ENCODE measurements around the gene RABGAP1L.

DNA sequence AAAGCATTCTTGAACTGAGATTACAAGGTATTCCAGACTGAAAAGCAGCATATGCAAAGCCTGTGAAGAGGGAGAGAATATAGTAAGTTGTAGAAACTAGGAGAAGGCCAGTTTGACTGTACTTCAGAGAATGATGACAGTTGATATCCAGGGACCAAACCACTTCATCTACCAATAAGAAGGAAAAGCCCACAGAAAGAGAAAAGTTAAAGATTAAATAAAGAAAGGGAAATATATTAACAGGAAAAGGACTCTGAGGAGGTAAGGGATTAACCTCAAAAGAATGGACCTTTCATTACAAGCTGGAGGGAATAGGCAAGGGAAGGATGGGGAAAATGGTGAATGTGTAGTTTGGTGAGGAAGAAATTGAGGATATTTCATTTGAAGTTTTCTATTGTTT, 660.3 kb downstream of the RABGAP1L start:
- TF ChIP-seq POLR2A (IDR thresholded peaks at IDR 0.05; ENCODE audit: low read depth, low read length) (no peak), POLR2AphosphoS5 (IDR thresholded peaks at IDR 0.05; ENCODE audit: low read depth, low read length) (no peak), SPI1 (IDR thresholded peaks at IDR 0.05; ENCODE audit: low read depth, low read length) (no peak), PAX5 (IDR thresholded peaks at IDR 0.05; ENCODE audit: insufficient read depth, low read length, severe bottlenecking) (no peak), TAF1 (IDR thresholded peaks at IDR 0.05; ENCODE audit: low read depth, low read length) (no peak), POU2F2 (IDR thresholded peaks at IDR 0.05; ENCODE audit: low read depth, low read length) (no peak)
